HFF-Myc (cell line): ENCODE measurements around the gene LRRC15.

Experiments used
- DNase-seq: peaks from one replicate; pipeline ENCODE4 v3.0.0-alpha.2; 2011; ENCODE audit warnings: low read depth; ENCODE audit errors: extremely low read depth
- H3K4me3 ChIP-seq: replicated peaks from 2 replicates; pipeline ENCODE4 v1.5.1; 2011; ENCODE audit warnings: low read depth, mild to moderate bottlenecking, control low read depth, low read length
- TF ChIP-seq, protein P1 (sequence below): IDR thresholded peaks from 2 replicates; pipeline ENCODE4 v1.5.1; 2012; ENCODE audit warnings: mild to moderate bottlenecking, low read depth, low read length, control low read depth; ENCODE audit errors: missing control alignments

The LRRC15 gene

GRCh38 chr3:194387276-194387675, 17.7 kb upstream of the LRRC15 start:
- no peak for DNase-seq
- H3K4me3 ChIP-seq: no peak overlapping the region
- TF ChIP-seq, protein P1, sequence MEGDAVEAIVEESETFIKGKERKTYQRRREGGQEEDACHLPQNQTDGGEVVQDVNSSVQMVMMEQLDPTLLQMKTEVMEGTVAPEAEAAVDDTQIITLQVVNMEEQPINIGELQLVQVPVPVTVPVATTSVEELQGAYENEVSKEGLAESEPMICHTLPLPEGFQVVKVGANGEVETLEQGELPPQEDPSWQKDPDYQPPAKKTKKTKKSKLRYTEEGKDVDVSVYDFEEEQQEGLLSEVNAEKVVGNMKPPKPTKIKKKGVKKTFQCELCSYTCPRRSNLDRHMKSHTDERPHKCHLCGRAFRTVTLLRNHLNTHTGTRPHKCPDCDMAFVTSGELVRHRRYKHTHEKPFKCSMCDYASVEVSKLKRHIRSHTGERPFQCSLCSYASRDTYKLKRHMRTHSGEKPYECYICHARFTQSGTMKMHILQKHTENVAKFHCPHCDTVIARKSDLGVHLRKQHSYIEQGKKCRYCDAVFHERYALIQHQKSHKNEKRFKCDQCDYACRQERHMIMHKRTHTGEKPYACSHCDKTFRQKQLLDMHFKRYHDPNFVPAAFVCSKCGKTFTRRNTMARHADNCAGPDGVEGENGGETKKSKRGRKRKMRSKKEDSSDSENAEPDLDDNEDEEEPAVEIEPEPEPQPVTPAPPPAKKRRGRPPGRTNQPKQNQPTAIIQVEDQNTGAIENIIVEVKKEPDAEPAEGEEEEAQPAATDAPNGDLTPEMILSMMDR: no peak

DNA sequence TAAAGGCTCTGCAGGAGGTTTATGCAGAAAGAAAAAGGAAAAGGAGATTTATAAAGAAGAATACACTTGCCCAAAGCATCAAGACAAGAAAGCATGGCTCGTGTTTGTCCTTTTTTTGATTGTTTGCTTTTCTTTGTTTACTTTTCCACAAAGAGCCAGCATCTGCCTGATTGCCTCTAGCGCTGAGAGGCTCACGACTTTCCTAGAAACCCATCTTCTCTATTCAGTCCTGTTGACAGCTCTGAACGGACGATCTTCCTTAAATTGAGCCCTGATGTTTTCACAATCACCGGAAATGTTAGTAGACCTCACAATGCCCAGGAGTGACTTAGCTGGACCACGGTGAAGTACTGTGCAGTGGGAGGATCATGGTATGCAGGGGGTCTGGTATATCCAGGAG, 17.1 kb upstream of the LRRC15 start:
- DNase-seq: no peak
- no peak overlapping the region for H3K4me3 ChIP-seq
- TF ChIP-seq, protein P1: no peak

DNA sequence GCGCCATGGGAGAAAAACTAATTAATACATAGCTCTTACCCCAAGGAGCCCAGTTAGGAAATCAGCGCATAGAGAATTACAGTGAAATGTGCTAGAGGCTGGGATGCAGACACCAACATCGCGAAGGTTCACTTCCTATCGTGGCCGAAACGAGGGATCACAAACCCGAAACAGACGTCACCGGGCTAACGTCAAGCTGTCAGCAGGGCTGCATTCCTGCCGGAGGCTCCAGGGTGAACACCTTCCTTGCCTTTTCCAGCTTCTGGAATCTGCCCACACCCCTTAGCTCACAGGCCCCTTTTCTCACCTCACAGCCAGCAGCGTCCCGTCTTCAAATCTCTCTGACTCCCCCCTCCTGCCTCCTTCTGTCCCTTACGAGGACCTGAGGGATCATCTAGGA, 16.5 kb upstream of the LRRC15 start:
- no peak overlapping the region for H3K4me3 ChIP-seq
- TF ChIP-seq, protein P1: no peak
- DNase-seq: no peak

- H3K4me3 ChIP-seq: no peak overlapping the region
- TF ChIP-seq, protein P1: no peak
- no peak for DNase-seq
Observed at GRCh38 chr3:194384569-194385001, 15.0 kb upstream of the LRRC15 start.

GRCh38 chr3:194384156-194384555, 14.6 kb upstream of the LRRC15 start:
- no peak for DNase-seq
- TF ChIP-seq, protein P1: no peak
- H3K4me3 ChIP-seq: no peak overlapping the region

- no peak overlapping the region for H3K4me3 ChIP-seq
- TF ChIP-seq, protein P1: no peak
- DNase-seq: no peak
Observed at GRCh38 chr3:194383276-194383940, 13.9 kb upstream of the LRRC15 start.

DNA sequence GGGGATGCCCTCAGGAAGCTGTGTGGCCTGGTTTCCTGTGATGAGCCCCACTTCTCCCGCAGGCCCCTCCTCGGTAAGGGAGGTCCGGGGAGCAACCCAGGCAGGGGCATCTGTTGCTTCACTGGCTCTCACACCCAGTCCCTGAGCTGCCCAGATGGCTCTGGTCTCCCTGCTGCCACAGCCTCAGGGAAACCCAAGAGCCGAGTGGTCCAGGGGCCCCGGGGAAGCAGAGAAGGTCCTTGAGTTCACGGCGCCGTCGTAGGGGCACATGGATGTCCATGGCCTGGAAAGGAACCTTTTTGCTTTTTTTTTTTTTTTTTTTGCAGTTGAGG, 13.3 kb upstream of the LRRC15 start:
- H3K4me3 ChIP-seq: no peak overlapping the region
- DNase-seq: no peak
- TF ChIP-seq, protein P1: no peak
